Measurements from ENCODE around the gene UCHL5. TPM values are rescaled to one million over a fixed set of nuclear protein-coding genes. Genes with fewer than 3 reads are reported as not detected.

Gene UCHL5
- total RNA-seq, 1 experiment from 2014 or later = 100 TPM

DNA sequence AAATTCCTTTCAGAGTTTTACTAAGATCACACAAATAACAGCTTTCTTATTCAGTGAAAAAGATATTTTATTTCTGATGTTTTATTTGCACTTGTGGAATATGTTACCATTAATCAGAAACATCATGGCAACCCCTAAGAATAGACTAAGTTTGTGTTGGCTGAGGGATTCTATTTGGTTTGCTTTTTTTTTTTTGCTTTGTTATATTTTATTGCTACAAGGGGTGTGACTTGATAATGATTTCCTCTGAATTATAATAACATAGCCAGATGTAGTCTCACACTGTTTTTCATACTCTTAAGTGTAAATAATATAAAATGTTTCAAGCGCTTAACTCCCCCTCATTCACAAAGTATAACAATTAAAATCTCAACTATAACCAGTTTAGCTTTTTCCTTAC lies 26.1 kb upstream of the UCHL5 start:
- no peak for TF ChIP-seq EZH2 (IDR thresholded peaks at IDR 0.05; ENCODE audit: borderline replicate concordance, low read depth, low read length, poor library complexity, severe bottlenecking)
- TF ChIP-seq CTCF (conservative IDR thresholded peaks at IDR 0.05; ENCODE audit: low read depth, low read length) = no peak
- H3K4me3 ChIP-seq (ENCODE audit: low read depth, low read length, poor library complexity, severe bottlenecking) = no peak overlapping the region
- peaks cover 64% of the 10 kb centered on the region for H3K36me3 ChIP-seq (ENCODE audit: insufficient read depth, low read length, poor library complexity, severe bottlenecking)
- DNase-seq (ENCODE audit: low spot score) = no peak
- intact Hi-C loops (cut with micrococcal nuclease; ENCODE audit: unreplicated experiment) = no loop called here
- no peaks in the 10 kb centered on the region for H3K9me3 ChIP-seq (ENCODE audit: low read depth, low read length, poor library complexity, severe bottlenecking)
- BruUV-seq (replicated peaks) = no TSS peak
- CTCF ChIA-PET = no interaction called here
- no peak overlapping the region for H3K27ac ChIP-seq (ENCODE audit: low read depth, low read length, poor library complexity, severe bottlenecking)
- no peaks in the 10 kb centered on the region for H3K27me3 ChIP-seq (replicated peaks; ENCODE audit: insufficient read depth, low read depth, low read length, poor library complexity)
- POLR2A ChIA-PET (ENCODE audit: low non-redundant PET) = no interaction called here
- no peaks in the 10 kb centered on the region for H3K4me1 ChIP-seq (ENCODE audit: insufficient read depth, low read length, poor library complexity, severe bottlenecking)

GRCh38 chr1:193083365-193084088 lies 24.4 kb upstream of the UCHL5 start:
- ChIA-PET CTCF (no interaction called here), POLR2A (ENCODE audit: low non-redundant PET) (no interaction called here)
- H3K27me3 ChIP-seq (replicated peaks; ENCODE audit: insufficient read depth, low read depth, low read length, poor library complexity) = no peaks in the 10 kb centered on the region
- intact Hi-C loops (cut with micrococcal nuclease; ENCODE audit: unreplicated experiment) = no loop called here
- H3K27ac ChIP-seq (ENCODE audit: low read depth, low read length, poor library complexity, severe bottlenecking) = no peak overlapping the region
- TF ChIP-seq EZH2 (IDR thresholded peaks at IDR 0.05; ENCODE audit: borderline replicate concordance, low read depth, low read length, poor library complexity, severe bottlenecking) = no peak
- no peak for TF ChIP-seq CTCF (conservative IDR thresholded peaks at IDR 0.05; ENCODE audit: low read depth, low read length)
- H3K36me3 ChIP-seq (ENCODE audit: insufficient read depth, low read length, poor library complexity, severe bottlenecking) = peaks cover 72% of the 10 kb centered on the region
- peaks cover under 1% of the 10 kb centered on the region for H3K9me3 ChIP-seq (ENCODE audit: low read depth, low read length, poor library complexity, severe bottlenecking)
- no TSS peak for BruUV-seq (replicated peaks)
- H3K4me1 ChIP-seq (ENCODE audit: insufficient read depth, low read length, poor library complexity, severe bottlenecking) = no peaks in the 10 kb centered on the region
- no peak overlapping the region for H3K4me3 ChIP-seq (ENCODE audit: low read depth, low read length, poor library complexity, severe bottlenecking)
- no peak for DNase-seq (ENCODE audit: low spot score)

DNA sequence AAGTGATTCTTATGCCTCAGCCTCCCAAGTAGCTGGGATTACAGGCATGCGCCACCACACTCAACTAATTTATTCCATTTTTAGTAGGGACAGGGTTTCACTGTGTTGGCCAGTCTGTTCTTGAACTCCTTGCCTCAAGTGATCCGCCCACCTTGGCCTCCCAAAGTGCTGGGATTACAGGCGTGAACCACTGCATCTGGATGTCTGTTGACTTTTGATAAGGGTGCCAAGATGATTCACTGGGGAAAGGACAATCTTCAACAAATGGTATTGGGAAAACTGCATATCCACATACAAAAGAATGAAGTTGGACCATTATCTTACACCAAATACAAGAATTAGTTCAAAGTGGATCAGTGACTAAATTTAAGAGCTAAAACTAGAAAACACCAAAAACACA lies 20.0 kb upstream of the UCHL5 start:
- peaks cover 12% of the 10 kb centered on the region for H3K9me3 ChIP-seq (ENCODE audit: low read depth, low read length, poor library complexity, severe bottlenecking)
- TF ChIP-seq EZH2 (IDR thresholded peaks at IDR 0.05; ENCODE audit: borderline replicate concordance, low read depth, low read length, poor library complexity, severe bottlenecking) (no peak), CTCF (conservative IDR thresholded peaks at IDR 0.05; ENCODE audit: low read depth, low read length) (no peak)
- no peaks in the 10 kb centered on the region for H3K27me3 ChIP-seq (replicated peaks; ENCODE audit: insufficient read depth, low read depth, low read length, poor library complexity)
- ChIA-PET POLR2A (ENCODE audit: low non-redundant PET) (no interaction called here), CTCF (no interaction called here)
- no peak overlapping the region for H3K4me3 ChIP-seq (ENCODE audit: low read depth, low read length, poor library complexity, severe bottlenecking)
- BruUV-seq (replicated peaks) = no TSS peak
- intact Hi-C loops (cut with micrococcal nuclease; ENCODE audit: unreplicated experiment) = no loop called here
- H3K27ac ChIP-seq (ENCODE audit: low read depth, low read length, poor library complexity, severe bottlenecking) = no peak overlapping the region
- H3K36me3 ChIP-seq (ENCODE audit: insufficient read depth, low read length, poor library complexity, severe bottlenecking) = peaks cover 78% of the 10 kb centered on the region
- DNase-seq (ENCODE audit: low spot score) = no peak
- no peaks in the 10 kb centered on the region for H3K4me1 ChIP-seq (ENCODE audit: insufficient read depth, low read length, poor library complexity, severe bottlenecking)

Data from A673 (cell line).